ENCODE results near the gene ACVR1C.
A peak's percentile ranks its signal among the peaks of the same experiment; 100 is the strongest.

ACVR1C gene

GRCh38 chr2:157628477-157629415 is at the start of gene ACVR1C:
Gene ACVR1C, minus strand, starts transcription at chr2:157628864. Its CDS starts 220 bp downstream, at chr2:157628644.
- no peak for DNase-seq

GRCh38 chr2:157677941-157678340 is 49.3 kb upstream of the ACVR1C start:
- no peak for DNase-seq

- DNase-seq, result no peak
Observed at GRCh38 chr2:157672129-157672528, 43.5 kb upstream of the ACVR1C start.

GRCh38 chr2:157662401-157662800 is 33.7 kb upstream of the ACVR1C start:
- no peak for DNase-seq

- DNase-seq, result no peak
Observed at GRCh38 chr2:157661776-157662175, 33.1 kb upstream of the ACVR1C start.

- no peak for DNase-seq
Observed at GRCh38 chr2:157657858-157658257, 29.2 kb upstream of the ACVR1C start.

DNA sequence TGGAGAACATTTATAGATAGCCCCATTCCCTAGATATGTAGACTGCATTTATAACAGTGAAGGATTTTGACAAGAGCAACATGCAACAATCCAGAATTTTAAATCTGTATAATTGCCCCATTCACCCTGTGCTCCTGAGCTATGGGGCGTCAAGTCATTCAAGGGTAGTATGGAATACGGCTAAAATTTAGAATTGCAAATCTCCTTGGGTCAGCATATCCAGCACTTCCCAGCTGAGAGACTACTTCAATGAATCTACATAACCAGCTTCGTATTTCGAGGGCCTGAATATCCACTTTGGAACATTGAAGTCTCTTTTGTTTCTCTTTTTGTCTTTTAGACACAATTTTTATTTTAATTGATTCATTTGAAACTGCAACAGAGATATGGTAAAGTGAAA is 28.4 kb upstream of the ACVR1C start:
- no peak for DNase-seq

DNA sequence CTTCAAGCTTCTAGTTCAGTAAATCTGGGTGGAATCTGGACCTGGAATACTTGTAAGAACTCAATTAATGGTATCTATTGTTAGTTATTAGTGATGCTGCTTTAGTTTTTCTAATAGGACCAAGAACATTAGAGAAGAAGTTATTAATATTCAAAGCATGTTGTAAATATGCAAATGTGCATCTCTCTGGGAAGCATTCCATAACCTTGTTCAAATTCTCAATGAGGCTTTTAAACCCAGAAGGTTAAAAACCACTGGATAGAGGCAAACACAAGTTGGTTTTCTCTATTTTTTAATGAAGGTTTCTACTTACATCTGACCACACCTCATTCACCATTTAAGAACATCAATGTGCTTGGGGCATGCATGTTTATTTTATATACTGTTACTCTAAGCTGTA is 16.1 kb upstream of the ACVR1C start:
- no peak for DNase-seq

DNA sequence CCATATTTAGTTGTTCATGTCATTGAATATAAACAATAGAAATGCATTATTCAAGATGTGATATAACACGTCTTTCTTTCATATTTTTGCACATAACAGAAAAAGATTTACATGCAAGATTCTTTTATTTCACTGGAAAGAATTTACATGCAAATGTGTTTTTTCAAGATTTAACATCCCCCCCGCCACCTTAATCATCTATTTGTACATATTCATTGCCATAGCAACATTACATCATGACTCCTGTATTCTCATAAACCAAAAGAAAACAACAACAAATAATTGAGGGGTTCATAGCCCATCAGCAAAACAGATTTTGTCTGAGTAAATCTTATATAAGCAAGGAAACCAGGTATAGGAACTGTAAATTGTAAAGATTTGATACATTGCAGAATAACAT is 3.2 kb upstream of the ACVR1C start:
- DNase-seq, result no peak

DNA sequence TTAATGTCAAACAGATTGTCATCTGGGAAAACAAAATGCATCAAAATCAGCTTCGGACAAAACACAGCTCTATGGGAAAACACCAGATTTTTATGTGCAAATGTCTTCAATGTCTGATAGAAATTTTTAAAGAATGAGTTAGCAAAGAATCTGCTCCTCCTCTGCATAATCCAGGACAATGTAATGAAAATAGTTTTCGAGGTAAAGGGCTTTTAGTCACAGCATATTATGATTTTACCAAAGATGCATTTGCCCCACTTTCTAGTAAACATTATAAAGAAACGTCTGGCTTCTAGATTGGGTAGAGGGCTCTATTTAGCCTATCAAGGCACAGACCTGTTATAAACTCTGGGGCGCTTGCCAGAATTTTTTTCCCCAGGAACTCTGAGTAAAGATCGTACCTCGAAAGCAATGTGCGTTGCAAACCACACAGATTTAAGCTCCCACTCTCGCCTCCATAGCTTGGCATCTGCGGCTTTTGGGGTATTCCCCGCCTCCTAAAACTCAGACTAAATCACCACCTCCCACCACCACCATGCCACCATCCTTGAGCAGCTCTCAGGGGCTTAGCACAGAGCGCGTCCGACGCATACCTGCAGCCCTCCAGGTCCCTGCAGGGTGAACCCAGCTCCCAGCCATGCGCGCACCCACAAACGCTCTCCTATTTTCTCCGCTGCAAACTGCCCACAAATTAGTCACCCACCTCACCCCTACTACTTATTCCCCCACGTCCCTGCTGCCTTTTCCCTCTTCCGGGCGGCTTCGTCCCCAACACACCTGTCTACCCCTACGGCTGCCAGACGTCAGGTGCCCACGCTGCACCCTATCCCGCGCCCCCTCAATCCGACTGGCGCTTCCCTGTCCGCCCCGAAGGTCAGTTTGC is 829 bp downstream of the ACVR1C start:
- DNase-seq, result no peak

DNA sequence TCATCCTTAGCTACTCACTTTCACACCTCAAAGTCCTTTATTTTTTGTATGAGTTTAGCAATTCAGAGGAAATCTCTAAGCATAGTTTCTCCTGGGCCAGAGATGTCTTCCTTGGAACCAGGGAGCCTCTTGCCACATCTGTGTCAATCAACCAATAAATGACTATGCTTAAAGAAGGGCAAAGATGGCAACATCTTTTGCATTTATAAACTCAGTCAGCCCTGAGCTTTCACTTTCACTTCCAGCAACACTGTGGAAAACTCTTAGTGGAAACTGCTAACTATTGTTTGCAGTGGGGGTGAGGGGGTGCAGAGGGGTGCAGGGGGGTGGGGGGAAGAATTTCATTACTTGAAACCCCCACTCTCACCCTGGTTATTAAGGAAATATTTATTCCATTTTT is 3.4 kb downstream of the ACVR1C start:
- no peak for DNase-seq

GRCh38 chr2:157620956-157621355 is 7.7 kb downstream of the ACVR1C start:
- no peak for DNase-seq

GRCh38 chr2:157611726-157612125 is 16.9 kb downstream of the ACVR1C start:
- DNase-seq, result no peak

DNA sequence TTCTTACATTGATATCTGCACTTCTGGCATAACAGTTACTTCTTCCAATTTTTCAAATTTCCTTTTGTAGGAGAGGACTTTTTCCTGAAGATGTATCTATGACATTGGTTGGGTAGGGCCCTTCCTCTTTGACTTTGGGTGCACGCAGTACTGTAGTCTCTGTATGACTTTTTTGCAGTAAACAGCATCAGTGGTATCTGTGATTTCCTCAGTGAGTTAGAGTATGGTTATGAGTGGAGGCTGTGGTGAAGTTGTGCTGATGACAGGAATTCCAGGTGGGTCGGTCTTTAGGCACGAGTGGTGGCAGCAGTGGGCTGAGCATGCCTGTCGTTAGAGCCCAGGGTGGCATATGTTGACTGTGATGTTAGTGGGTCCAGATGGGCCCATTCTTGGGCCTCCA is 17.6 kb downstream of the ACVR1C start:
- DNase-seq, result no peak

DNA sequence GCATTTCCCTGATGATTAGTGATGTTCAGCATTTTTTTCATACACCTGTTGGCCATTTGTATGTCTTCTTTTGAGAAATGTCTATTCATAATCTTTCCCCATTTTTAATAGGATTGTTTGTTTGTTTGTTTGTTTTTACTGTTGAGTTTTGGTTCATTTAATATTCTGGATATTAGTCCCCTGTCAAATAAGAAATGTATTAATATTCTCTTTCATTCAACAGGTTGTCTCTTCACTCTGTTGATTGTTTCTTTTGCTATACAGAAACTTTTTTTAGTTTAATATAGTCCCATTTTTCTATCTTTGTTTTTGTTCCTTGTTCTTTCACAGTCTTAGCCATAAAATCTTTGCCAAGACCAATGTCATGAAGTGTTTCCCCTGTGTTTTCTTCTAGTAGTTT is 22.1 kb downstream of the ACVR1C start:
- no peak for DNase-seq

DNA sequence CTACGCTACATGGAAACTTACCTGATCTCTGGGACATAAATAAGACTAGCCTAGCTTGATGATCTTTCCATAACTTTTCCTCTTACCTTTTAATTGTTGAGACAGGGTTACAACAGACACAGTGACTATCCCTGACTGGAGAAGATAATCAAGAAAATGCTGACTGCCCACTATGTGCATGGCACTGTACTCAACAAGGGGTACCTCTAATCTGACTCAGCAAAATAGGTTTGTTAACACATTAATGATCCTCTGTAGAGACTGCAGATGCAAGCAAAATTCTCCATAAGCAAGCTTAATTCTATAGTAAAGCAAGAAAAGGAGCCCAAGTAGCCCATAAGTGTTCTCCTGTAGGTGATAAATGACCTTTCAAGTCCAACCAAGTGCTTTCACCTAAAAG is 25.5 kb downstream of the ACVR1C start:
- no peak for DNase-seq

DNA sequence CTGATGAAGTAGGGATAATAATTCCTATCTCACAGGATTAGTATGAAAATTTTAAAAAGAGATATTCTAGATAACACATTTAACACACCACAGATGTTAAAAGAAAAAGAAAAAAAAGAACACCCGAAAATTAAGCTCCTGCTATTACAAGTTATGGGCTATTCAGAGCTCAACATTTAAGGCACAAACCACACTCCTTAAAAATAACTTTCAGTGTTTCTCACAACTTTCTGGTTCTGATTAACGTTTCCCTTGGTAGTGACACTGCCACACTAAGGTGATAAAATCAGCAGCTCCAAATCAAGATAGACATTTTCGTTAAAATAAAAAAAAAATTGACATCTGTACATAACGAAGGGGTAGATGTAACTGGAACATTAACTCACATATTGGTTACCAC is 26.9 kb downstream of the ACVR1C start:
- no peak for DNase-seq

DNA sequence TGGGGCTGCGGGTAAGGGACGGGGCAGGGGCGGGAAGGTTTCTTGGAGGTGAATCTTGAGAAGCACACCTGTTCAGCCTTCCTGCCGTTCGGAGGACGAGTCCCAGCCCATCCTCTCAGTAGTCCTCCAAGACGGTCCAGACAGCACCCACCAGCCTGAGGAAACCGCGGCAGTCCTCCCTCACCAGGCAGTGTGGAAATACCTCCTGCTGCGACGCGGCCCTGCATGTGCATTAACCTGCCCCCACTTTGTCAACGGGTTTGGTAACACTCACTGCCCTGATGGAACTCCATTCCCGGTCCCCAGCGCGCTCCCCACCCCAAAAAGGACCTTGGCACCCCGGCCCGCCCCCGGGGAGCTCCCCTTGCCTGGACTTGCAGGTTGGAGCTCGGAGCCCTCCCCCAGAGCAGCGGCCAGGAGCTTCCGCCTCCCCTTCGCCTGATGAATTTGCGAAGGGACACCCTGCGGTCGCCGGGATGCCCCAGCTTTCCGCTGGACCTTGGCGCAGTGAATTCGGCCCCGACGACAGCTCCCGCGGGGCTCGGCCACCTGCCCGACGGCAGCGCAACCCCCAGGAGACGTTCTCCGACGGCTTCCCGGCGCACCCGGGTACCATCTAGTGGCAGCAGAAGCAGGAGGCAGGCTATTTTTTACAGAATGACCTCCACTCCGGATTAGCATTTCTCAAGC is 31.5 kb downstream of the ACVR1C start:
- DNase-seq, result no peak

DNA sequence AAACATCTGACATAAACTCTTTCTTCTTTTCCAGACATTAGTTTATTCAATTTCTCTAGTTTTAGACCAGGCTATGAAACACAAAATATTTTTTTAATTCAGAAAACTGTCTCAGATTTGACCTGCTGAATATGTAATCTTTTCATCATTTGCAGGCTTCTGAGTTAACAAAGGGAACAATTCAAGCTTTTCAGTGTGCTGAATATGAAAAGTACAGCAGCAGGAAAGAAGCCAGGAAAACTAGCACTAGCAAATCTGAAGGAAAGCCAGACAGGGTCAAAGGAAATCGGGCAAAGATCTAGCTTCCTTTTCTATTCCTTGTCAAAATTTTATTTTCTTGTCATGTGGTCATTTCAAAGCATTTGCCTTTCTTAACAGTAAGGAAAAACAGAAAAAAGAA is 35.3 kb downstream of the ACVR1C start:
- DNase-seq, result no peak

- peak; percentile 35 for DNase-seq
Observed at GRCh38 chr2:157592948-157593347, 35.7 kb downstream of the ACVR1C start.

DNA sequence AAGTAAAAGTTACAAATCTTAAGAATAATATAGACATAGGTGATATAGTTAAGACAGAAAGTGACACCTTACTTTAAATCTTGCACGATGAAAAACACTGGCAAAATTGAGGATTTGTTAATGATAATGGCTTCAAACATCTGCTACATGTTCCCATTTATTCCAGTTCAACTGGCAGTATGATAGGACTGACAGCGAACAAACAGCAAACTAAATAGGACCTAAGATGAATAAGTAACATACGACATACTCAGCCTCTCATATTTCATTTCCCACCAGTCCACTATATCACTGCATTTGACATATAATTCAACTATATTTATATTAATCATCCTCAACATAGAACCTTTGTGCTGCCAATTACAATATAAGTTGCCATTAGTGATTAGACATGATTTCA is 36.3 kb downstream of the ACVR1C start:
- DNase-seq, result no peak

GRCh38 chr2:157587576-157587975 is 41.1 kb downstream of the ACVR1C start:
- DNase-seq, result no peak

DNA sequence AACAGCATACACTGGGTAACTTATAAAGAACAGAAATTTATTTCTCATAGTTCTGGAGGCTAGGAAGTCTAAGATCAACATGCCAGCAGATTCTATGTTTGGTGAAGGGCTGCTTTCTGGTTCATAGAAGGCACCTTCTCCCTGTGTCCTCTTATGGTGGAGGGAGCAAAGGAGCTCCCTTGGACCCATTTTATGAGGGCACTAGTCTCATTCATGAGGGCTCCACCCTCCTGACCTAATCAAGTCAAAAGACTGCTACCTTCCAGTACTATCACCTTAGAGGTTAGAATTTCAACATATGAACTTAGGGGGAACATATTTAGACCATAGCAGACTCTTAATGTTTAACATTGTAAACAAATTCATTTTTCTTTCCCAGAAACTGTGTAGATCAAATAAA is 54.5 kb downstream of the ACVR1C start:
- DNase-seq, result no peak
